Measurements from ENCODE around the gene EGFR.

- TF ChIP-seq, protein P1, sequence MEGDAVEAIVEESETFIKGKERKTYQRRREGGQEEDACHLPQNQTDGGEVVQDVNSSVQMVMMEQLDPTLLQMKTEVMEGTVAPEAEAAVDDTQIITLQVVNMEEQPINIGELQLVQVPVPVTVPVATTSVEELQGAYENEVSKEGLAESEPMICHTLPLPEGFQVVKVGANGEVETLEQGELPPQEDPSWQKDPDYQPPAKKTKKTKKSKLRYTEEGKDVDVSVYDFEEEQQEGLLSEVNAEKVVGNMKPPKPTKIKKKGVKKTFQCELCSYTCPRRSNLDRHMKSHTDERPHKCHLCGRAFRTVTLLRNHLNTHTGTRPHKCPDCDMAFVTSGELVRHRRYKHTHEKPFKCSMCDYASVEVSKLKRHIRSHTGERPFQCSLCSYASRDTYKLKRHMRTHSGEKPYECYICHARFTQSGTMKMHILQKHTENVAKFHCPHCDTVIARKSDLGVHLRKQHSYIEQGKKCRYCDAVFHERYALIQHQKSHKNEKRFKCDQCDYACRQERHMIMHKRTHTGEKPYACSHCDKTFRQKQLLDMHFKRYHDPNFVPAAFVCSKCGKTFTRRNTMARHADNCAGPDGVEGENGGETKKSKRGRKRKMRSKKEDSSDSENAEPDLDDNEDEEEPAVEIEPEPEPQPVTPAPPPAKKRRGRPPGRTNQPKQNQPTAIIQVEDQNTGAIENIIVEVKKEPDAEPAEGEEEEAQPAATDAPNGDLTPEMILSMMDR (IDR thresholded peaks at IDR 0.05; ENCODE audit: low read depth, low read length), result no peak
- TF ChIP-seq EZH2phosphoT487 (IDR thresholded peaks at IDR 0.05; ENCODE audit: low read depth), result no peak
Measured at GRCh38 chr7:55189878-55190436, 171.1 kb downstream of the EGFR start.
